Body of pancreas (tissue), 4 donors: ENCODE data around the gene DNAI1. TPM values are rescaled to one million over a fixed set of nuclear protein-coding genes. Genes with fewer than 3 reads are reported as not detected.

Experiments used
- ATAC-seq: fragments of 150-250 bp; one replicate; pipeline ENCODE4 v1.9.1; 2016
- DNase-seq, 4 donors: peaks; one replicate each; pipeline ENCODE4 v3.0.0-alpha.2; 2019
- H3K27ac ChIP-seq, 4 donors: fragments of 200-600 bp; sonication (generic); 1 replicate in 3 of 4; 2 replicates in 1 of 4; pipeline versions ENCODE4 v1.5.1 to v1.6.1; 2016 to 2019; ENCODE audit warnings: mild to moderate bottlenecking in 1 of 4, mixed read lengths in 1 of 4, moderate library complexity in 1 of 4
- H3K27me3 ChIP-seq, 2 donors: fragments of 200-600 bp; sonication (generic); one replicate each; pipeline ENCODE4 v1.6.0; 2016; ENCODE audit warnings: mild to moderate bottlenecking in 1 of 2
- H3K36me3 ChIP-seq, 2 donors: fragments of 200-600 bp; sonication (generic); replicated peaks in 1 of 2; 2 replicates each; pipeline ENCODE4 v1.5.1; 2016; ENCODE audit warnings: low read depth in 2 of 2; ENCODE audit not compliant: insufficient read depth in 1 of 2
- H3K4me1 ChIP-seq: fragments of 200-600 bp; sonication (generic); one replicate; pipeline ENCODE4 v1.6.0; 2016
- H3K4me3 ChIP-seq, 2 donors: fragments of 200-600 bp; sonication (generic); 1 replicate in 1 of 2; 2 replicates in 1 of 2; pipeline ENCODE4 v1.5.1; 2016 to 2019
- H3K9me3 ChIP-seq, 3 donors: fragments of 200-600 bp; sonication (generic); 1 replicate in 2 of 3; 2 replicates in 1 of 3; pipeline ENCODE4 v1.5.1; 2016
- POLR2A ChIP-seq, 3 donors: fragments of 450-650 bp; IDR thresholded peaks; one replicate each; pipeline ENCODE4 v1.6.1; 2016; ENCODE audit warnings: antibody characterized with exemption in 3 of 3, mild to moderate bottlenecking in 2 of 3
- WGBS, 2 donors: methylation state at CpG; one replicate each; pipeline ENCODE4 v1.1.5; 2017; 5-methylcytosine and 5-hydroxymethylcytosine counted together
- intact Hi-C: fragments of 100-400 bp; cut with DNase I; formaldehyde crosslinking; loops from one replicate; pipeline ENCODE4 v1.15.1; 2023
- total RNA-seq, 2 donors: library from RNA; depleted of rRNA; stranded (reverse); fragments of >200 nt; gene quantifications; one replicate each; pipeline ENCODE4 v1.1.0, GENCODE V29; 2016
- TF ChIP-seq, protein P1 (sequence below), 7 experiments: fragments of 450-650 bp in 4 of 7; fragments of 200-600 bp in 3 of 7; sonication (generic) in 3 of 7; IDR thresholded peaks; one replicate each; pipeline ENCODE4 v1.5.1; 2016 to 2019; ENCODE audit warnings: antibody characterized with exemption in 7 of 7

Gene DNAI1
- total RNA-seq, 2 donors from 2014 or later: 0.99 to 2.1 TPM

DNA sequence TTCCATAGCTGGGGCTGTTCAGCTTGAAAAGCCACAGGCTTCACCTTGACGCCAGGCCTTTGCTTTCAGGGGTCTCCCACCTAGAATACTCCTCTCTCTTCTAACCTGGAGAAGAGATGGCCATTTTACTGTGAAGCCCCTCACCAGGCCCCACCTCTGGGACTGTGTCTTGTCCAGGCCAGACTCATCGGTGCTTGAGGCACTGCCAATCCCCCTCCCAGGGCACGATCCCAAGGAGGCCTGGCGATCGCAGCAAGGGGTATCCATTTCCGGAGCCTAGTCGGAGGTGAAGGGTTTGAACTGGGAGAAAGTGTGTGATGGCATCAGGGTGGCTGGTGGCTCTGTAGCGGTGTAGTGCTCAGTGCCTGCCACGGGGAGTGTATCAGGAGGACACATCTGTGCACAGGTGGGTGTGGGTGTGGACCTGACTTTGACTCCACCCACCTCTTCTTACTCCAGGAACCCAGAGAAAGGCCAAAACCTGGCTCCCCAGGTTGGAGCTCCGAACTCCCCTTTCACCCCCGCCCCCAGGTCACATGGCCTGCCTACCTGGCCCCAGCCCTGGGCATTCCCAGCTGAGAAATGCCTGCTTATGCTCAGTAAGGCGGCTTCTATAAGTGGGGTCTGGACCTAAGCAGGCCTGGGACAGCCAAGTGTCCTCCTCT is 91.5 kb downstream of the DNAI1 start:
- no peak for ATAC-seq

DNA sequence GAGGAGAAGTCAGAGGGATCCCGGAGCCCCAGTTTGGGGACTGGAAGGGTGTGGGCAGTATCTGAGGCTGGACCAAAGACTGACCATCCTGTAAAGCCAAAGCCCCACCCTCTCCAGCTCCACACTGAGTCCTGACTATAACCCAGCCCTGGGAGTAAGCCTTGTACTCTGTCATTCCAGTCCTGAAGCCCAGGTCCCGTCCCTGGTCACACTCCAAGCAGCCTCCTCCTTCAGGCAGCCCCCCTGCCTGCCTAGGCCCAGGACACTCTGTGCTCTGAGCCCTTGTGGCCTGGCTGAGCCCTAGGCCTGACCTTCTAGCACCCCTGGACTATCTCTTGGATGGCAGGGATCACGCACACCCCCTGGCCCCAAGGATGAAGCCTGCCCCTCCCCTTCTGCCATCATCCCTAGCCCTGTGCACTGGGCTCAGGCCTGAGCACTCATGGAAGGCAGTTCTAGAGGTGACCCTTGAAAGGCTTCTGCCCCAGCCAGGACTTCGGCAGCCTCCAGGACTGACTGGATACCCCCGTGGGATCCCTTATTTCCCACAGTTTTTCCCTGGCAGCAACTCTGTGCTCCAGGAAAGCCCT is 92.2 kb downstream of the DNAI1 start:
- Histone ChIP-seq H3K27me3 (no peaks in the 10 kb centered on the region), H3K4me3 (no peak overlapping the region), H3K9me3 (no peaks in the 10 kb centered on the region), H3K4me1 (peaks cover 4% of the 10 kb centered on the region), H3K36me3 (no peaks in the 10 kb centered on the region), H3K27ac (no peak overlapping the region)
- TF ChIP-seq, protein P1, sequence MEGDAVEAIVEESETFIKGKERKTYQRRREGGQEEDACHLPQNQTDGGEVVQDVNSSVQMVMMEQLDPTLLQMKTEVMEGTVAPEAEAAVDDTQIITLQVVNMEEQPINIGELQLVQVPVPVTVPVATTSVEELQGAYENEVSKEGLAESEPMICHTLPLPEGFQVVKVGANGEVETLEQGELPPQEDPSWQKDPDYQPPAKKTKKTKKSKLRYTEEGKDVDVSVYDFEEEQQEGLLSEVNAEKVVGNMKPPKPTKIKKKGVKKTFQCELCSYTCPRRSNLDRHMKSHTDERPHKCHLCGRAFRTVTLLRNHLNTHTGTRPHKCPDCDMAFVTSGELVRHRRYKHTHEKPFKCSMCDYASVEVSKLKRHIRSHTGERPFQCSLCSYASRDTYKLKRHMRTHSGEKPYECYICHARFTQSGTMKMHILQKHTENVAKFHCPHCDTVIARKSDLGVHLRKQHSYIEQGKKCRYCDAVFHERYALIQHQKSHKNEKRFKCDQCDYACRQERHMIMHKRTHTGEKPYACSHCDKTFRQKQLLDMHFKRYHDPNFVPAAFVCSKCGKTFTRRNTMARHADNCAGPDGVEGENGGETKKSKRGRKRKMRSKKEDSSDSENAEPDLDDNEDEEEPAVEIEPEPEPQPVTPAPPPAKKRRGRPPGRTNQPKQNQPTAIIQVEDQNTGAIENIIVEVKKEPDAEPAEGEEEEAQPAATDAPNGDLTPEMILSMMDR (IDR thresholded peaks at IDR 0.05): no peak
- TF ChIP-seq POLR2A (IDR thresholded peaks at IDR 0.05): no peak
- 63 to 78% methylated on average over 3 to 4 of the region's 5 CpGs for WGBS, 2 donors
- no peak for ATAC-seq
- peak in 1 of 4 donors; percentile 6 for DNase-seq
- intact Hi-C loops: loop anchor here (5.0 kb wide), 1 partner anchor 37 kb away; the partner anchor contains the start of gene CNTFR

More for the DNA sequence above, 91.5 kb downstream of the DNAI1 start:
- DNase-seq: peak in 1 of 4 donors; percentile 8
- H3K27me3 ChIP-seq: no peaks in the 10 kb centered on the region
- no peaks in the 10 kb centered on the region for H3K9me3 ChIP-seq
- H3K27ac ChIP-seq: no peak overlapping the region
- intact Hi-C loops: loop anchor here (5.0 kb wide), 1 partner anchor 37 kb away; the partner anchor contains the start of gene CNTFR
- peaks cover 4% of the 10 kb centered on the region for H3K4me1 ChIP-seq
- no peak for TF ChIP-seq POLR2A (IDR thresholded peaks at IDR 0.05)
- TF ChIP-seq, protein P1 (IDR thresholded peaks at IDR 0.05): no peak
- WGBS, 2 donors: 83 to 93% methylated on average over 4 to 12 of the region's 12 CpGs
- no peaks in the 10 kb centered on the region for H3K36me3 ChIP-seq
- no peak overlapping the region for H3K4me3 ChIP-seq

DNA sequence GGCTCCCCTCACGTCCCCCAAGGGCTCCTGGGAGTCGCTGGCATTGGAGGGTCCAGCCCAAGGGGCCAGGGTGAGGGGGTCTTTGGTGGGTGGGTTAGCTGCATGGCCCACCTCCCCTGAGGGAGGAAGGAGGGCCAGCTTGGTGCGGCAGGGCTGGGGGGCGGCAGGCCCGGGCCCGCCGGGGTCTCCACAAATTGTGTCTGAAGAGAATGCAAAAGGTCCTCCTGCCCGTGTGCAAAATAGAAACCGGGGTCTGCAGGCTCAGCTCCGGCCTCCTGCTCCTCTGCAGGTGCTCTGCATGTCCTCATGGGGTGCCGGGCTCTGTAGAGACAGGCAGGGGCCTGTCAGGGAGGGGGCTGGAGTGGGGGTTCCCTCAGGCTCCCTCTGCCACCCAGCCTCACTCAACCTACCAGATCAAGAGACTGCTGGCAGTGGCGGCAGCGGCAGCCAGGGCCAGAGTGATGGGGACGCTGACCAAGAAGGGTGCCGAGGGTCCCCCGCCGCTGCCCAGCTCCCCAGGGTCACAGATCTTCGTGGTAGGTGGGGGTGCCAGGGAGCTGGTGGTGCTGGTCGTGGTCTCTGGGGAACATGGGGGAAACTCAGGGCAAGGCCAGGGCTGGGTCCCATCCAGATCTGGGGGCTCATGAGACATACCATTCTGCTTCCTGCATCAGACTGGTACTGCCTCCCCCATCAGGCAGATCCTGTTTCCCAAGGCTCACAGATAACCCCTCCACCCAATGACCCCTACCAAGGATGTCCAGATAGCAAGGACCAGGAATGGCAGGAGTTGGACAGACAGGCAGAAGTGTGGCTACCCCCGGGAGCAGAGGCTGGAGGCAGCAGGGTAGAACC is 93.4 kb downstream of the DNAI1 start:
- TF ChIP-seq, protein P1 (IDR thresholded peaks at IDR 0.05): no peak
- TF ChIP-seq POLR2A (IDR thresholded peaks at IDR 0.05): no peak
- Histone ChIP-seq H3K4me3 (no peak overlapping the region), H3K27ac (no peak overlapping the region), H3K9me3 (no peaks in the 10 kb centered on the region), H3K27me3 (no peaks in the 10 kb centered on the region), H3K4me1 (peaks cover 4% of the 10 kb centered on the region), H3K36me3 (no peaks in the 10 kb centered on the region)
- intact Hi-C loops: loop anchor here (5.0 kb wide), 1 partner anchor 35 kb away; the partner anchor contains the start of gene CNTFR
- DNase-seq: no peak
- ATAC-seq: no peak
- 71 to 85% methylated on average over 8 to 20 of the region's 20 CpGs for WGBS, 2 donors

DNA sequence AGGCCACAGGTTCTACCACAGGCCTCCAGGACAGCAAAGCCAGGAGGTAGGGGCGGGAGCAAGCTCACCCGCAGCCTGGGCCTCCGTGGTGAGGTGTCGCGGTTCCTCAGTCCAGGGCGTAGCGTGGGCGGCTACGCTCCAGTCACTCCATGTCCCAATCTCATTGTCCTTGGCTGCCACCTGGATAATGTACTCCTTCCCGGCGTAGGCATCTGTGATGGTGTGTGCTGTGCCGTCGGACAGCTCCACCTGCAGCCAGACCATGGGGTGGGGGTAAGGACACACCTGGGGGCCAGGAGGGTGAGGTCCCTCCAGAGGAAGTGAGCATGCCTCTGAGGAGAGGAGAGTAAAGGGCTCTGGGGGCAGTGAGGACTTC is 94.0 kb downstream of the DNAI1 start:
- Histone ChIP-seq H3K27me3 (no peaks in the 10 kb centered on the region), H3K27ac (no peak overlapping the region), H3K9me3 (no peaks in the 10 kb centered on the region), H3K4me1 (peaks cover 4% of the 10 kb centered on the region), H3K36me3 (no peaks in the 10 kb centered on the region), H3K4me3 (no peak overlapping the region)
- DNase-seq: no peak
- no peak for ATAC-seq
- intact Hi-C loops: loop anchor here (5.0 kb wide), 1 partner anchor 35 kb away; the partner anchor contains the start of gene CNTFR
- WGBS, 2 donors: 71 to 81% methylated on average over 9 to 13 of the region's 13 CpGs
- TF ChIP-seq POLR2A (IDR thresholded peaks at IDR 0.05): no peak
- TF ChIP-seq, protein P1 (IDR thresholded peaks at IDR 0.05): no peak
